GM18951 (cell line): Measurements from ENCODE around the gene TNIK.

ENCODE experiments used
- POLR2A ChIP-seq: IDR thresholded peaks from 4 replicates; pipeline ENCODE4 v1.6.1; 2011; ENCODE audit warnings: mild to moderate bottlenecking; ENCODE audit not compliant: insufficient read length, insufficient read depth; ENCODE audit errors: extremely low read depth
- in situ Hi-C: fragments of 300-500 bp; cut with MboI; formaldehyde crosslinking; loops from one replicate; pipeline ENCODE4 v1.12.0; 2022; ENCODE audit warnings: low sequenced_read_pairs, mixed read lengths, inconsistent platforms; ENCODE audit not compliant: unreplicated experiment

TNIK gene

DNA sequence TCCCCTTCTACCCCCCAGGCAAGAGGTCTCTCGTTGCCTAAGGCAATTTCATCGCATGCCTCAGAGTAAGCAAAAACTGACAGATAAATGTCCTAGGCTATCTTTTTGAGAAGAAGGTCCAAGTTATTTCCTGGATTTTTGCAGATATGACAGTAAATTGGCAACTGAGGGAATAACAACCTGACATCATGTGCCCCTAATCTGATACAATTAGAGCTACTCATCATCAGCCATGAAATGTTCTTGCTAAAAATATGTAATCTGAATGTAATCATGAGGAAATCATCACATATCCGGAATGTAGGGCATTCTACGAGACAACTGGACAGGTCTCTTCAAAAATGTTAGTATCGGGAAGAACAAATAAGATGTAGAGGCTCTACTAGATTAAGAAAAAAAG is 44.1 kb downstream of the TNIK start:
- in situ Hi-C loops: no loop called here
- no peak for TF ChIP-seq POLR2A

DNA sequence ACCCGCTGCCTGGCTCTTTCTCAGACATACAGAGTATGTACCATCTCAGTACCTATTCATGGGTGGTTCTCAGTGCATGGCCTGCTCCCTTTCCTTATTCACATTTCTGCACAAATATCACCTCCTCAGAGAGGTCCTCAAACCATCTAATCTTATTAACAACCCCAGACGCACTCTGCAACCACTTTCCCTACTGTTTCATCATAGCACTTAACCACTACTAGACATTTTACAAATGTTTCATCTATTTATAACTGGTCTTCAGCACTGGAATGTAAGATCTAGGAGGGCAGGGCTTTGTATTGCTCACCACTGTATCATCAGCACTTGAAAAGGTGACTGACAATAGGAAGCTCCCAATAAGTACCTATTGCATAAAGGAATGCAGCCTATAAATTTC is 45.1 kb downstream of the TNIK start:
- in situ Hi-C loops: no loop called here
- TF ChIP-seq POLR2A: no peak

DNA sequence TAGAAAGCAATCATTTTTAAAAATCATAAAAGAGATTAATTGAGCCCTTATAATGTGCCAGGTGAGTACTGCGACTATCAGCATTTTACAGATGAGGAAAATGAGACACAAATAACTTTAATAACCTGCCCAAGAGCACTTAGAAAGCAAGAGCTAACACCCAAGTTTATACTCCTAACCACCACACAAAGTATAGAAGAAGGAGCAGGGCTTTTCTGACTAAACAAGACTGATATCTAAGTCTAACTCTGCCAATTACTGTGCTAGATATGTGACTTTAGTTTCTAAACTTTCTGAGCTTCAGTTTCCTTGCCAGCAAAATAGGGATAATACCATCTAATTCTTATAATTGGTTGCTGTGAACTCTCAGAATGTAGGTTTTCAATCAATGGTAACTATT is 47.7 kb downstream of the TNIK start:
- no peak for TF ChIP-seq POLR2A
- in situ Hi-C loops: no loop called here

DNA sequence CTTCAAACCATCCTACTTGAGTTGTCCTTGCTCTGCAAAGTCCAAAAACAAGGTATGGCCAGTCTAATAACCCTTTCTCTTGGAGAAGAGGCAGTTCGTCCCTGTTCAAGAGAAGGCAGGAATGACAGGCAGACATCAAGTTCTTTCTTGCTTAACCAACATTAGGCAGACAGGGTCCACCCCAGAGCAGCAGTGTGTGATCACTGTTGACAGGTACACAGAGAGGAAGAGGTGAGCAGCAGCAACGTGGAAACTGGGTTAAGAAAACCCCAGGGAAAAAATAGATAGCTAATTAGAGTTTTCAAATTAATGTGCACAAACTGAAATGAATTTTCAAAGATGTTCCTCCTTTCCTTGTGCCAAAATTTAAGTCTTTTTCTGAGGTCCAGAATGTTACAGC is 48.2 kb downstream of the TNIK start:
- no peak for TF ChIP-seq POLR2A
- in situ Hi-C loops: no loop called here

DNA sequence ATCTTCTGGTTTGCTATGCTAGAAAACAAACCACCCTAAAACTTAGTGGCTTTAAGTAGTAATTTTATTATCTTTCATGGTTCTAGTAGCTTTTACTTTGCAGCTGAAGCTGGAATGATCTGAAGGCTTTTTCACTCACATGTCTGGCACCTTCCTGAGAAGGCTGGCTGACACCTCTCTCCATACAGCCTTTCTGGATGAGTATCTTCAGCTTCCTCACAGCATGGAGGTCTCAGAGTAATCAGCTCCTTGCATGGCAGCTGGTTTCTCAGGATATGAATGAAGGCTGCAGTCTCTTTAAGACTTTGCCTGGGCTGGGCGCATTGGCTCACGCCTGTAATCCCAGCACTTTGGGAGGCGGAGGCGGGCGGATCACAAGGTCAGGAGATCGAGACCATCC is 50.0 kb downstream of the TNIK start:
- in situ Hi-C loops: no loop called here
- TF ChIP-seq POLR2A: no peak

DNA sequence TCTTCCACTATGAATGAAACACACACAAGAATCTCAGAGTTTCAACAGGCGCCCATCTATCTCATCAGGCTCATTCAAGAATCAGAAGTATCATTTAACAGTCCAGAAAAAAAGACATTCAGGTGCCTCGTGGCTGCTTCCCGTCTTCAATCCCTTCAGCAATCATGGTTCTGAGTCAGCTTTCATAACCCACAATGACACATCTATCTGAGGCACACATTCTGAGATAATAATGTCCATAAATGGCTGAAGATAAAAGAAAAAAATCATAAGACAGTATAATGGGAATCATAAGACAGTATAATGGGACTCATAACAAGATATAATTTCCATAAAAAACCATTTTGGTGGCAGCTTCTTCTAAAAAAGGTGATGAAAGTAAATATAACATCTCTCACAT is 52.4 kb downstream of the TNIK start:
- in situ Hi-C loops: no loop called here

DNA sequence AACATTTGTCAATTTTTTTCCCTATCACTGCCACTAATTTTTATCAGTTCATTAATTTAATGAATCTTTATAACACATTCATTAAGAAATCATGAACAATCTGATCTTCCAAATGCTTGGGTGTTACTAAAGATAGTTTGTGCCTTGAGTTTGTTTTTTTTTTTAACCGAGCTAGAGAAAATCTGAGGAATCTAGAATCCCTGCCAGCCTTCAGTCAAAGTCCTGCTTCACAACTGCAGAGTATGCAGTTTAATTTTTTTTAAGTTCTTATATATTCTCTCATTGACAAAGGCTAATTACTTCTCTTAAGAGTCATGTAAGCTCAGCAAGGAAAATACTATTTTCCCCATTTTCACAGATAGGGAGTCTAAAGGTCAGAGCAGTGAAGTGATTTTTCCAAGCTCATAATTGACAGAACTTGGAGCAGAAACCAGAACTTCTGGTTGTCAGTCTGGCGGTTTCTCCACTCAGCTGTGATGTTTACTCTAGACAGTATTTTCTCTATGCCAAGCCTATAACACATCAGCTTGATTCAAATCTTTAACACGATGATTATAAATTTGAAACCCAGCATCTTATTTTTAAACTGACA is 55.7 kb downstream of the TNIK start:
- no peak for TF ChIP-seq POLR2A
- in situ Hi-C loops: no loop called here

More for the DNA sequence above, 52.4 kb downstream of the TNIK start:
- TF ChIP-seq POLR2A: no peak

DNA sequence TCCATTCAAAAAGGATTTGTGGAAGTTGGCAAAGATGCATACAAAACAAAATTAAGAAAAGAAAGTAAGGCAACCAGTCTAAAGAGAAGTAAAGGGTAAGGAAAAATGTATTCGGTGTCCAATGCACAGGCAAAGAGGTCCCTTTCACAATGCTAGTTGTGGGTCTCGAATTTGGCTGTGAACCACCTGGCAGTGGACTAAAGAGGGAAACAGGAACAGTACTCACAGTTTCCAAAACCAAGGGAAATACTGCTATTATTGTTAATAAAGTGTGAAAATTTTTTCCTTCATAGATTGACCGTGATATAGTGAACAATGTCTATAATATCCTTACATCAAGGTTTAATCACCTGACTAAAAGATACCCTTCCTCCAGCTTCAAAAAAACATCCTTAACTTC is 57.9 kb downstream of the TNIK start:
- in situ Hi-C loops: no loop called here
- no peak for TF ChIP-seq POLR2A

DNA sequence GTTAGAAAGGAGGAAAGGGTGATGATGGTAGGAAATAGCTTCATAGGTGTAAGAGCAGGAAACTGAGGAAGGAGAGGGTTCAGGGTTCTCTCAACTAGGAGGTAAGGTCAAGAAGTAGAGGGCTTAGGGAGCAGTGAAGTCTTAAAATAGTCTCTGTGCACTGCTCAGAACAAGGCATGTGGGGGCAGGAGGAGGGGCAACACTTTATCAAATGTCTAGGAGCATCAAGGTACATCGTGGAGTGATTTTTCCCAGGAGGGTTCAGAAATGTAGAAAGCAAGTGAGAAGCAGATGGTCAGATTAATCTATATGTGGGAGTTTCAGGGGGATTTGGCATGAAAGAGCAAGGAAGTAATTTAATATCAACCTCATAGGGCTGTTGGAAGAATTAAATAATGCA is 58.8 kb downstream of the TNIK start:
- in situ Hi-C loops: no loop called here
- TF ChIP-seq POLR2A: no peak

DNA sequence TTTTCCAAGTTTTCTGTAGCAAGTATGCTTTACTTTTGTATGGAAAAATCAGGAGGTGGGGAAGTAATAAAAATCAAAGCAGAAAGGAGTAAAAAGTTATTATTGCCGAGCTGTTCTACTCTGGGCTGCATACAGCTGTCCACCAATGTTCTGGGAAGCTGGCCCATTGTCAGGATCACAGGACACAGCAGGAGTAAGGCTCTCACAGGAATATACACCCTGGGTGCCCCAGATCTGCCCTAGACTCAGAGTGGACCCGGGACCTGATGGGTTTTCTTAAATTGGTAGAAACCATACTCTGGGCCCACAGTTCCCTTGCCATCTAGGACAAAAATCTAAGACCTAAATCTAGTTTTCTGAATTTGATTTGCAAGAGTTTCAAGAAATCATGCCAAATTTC is 60.4 kb downstream of the TNIK start:
- TF ChIP-seq POLR2A: no peak
- in situ Hi-C loops: no loop called here

DNA sequence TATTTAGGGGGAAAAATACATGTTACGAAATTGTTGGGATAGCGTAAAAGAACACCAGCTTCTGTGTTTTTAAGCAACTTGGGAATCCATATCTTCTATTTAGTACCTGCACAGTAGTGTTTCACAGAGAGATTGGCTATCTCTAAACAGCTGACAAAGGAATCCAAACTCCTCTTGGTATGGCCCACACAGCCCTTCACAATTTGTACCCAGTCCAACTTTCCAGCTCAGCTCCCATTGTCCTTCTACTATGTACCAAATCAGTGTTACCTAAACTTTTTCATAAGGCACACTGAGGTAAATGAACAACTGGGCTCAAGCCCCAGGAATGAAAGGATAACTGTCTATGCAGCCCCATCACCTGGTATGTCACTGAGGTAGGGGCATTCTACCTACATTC is 61.9 kb downstream of the TNIK start:
- no peak for TF ChIP-seq POLR2A

DNA sequence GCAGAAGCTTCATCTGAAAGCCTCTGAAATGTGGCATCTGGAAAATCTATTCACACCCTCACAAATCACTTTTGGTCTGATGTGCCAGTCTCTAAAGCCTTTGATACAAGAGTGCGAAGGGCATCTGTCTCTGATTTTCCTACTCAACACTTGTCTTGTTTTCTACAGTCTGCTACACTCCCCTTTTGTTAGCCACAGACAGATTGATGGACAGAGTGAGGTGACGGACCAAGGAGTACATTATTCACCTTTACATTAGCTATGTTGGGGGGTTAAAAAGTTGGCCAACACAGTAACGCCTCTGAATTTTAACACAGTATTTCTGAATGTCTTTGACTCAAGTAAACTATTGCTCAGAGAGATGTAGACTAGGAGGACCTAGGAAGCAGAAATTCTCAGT is 63.1 kb downstream of the TNIK start:
- in situ Hi-C loops: no loop called here
- no peak for TF ChIP-seq POLR2A

More for the DNA sequence above, 61.9 kb downstream of the TNIK start:
- in situ Hi-C loops: no loop called here

DNA sequence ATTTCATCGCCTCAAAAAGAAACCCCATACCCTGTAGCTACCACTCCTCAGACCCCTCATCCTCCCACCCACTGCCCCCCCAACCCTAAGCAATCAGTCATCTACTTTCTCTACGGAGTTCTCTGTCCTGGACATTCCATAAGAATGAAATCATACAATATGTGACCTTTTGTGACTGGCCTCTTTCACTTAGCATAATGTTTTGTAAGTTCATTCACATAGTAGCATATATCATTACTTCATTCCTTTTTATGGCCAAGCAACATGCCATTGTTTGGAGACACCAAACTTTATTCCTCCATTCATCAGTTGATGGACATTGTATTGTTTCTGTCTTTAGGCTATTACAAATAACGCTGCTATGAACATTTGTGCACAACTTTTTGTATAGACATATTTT is 64.2 kb downstream of the TNIK start:
- no peak for TF ChIP-seq POLR2A
- in situ Hi-C loops: no loop called here

DNA sequence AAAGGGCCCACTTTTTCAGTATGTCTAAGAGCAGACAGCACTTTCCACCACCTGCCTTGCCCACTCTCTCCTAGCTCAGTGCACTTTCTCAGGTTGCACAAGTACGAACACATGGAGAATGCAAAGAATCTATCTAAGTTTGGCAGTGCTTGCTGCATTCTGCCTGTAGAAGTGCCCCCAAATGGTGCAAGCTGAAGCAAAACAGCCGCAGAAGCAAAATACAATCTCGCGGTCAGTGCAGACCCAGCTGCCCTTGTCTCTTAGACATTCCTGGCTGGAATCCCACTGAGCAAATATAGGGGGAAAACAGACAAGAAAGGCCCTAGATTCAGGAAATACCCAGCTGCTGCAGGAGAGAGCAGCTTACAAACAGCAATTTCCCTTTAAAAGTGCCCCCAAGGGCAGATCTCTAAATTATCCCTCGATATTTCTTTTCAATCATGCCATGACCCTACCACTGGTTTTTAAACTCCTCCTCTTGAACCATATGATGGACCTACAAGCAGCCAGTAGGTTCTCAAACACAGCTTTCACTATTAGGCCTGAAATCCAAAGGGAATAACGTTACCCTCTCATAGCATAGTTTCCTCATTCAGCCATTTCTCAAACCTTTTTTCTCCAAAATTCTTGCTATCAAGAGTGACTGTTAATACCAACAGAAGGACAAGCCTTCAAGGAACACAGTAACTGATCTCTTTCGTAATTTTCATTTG is 67.0 kb downstream of the TNIK start:
- TF ChIP-seq POLR2A: no peak
- in situ Hi-C loops: no loop called here
